ENCODE results near the gene DNAI2. TPM values are rescaled to one million over a fixed set of nuclear protein-coding genes. Genes with fewer than 3 reads are reported as not detected.

DNAI2 gene
- total and polyA plus RNA-seq, 9 of the 15 experiments (the other 6 are each of a cell fraction or from before 2014, with no cell fraction given), result not detected

DNA sequence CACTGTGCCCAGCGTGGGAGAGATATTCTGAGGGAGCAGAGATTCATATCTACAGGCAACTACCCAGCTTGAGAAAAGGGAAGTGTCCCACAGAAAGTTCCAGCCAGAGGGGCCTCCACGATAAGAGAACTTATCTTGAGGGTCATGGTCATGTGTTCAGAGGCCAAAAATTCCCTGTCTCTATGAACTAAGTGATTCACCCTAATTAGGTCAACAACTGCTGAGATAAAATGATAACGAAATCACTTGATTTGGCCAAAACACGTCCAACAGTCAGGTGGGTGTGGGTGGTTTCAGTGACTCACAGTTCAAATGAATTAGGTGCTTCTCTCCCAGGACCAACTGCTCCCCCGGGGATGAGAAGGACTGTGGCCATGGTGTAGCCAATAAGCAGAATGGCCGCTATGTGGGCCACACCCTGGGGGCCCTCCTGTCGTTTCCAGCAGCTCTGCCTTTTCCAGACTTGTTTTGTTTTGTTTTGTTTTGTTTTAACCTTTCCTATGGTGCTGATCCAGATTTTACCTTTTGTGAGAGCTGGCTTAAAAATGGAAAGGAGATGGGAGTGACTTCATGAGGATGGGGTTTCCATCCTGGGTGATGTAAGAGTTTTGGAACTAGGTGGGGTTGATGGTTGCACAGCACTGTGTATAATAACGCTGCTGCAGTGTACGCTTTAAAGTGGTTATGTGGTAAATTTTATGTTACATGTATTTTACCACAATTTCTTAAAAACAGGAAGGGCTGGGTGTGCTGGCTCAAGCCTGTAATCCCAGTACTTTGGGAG lies 8.7 kb downstream of the DNAI2 start (continued):
- TF ChIP-seq, protein P1, sequence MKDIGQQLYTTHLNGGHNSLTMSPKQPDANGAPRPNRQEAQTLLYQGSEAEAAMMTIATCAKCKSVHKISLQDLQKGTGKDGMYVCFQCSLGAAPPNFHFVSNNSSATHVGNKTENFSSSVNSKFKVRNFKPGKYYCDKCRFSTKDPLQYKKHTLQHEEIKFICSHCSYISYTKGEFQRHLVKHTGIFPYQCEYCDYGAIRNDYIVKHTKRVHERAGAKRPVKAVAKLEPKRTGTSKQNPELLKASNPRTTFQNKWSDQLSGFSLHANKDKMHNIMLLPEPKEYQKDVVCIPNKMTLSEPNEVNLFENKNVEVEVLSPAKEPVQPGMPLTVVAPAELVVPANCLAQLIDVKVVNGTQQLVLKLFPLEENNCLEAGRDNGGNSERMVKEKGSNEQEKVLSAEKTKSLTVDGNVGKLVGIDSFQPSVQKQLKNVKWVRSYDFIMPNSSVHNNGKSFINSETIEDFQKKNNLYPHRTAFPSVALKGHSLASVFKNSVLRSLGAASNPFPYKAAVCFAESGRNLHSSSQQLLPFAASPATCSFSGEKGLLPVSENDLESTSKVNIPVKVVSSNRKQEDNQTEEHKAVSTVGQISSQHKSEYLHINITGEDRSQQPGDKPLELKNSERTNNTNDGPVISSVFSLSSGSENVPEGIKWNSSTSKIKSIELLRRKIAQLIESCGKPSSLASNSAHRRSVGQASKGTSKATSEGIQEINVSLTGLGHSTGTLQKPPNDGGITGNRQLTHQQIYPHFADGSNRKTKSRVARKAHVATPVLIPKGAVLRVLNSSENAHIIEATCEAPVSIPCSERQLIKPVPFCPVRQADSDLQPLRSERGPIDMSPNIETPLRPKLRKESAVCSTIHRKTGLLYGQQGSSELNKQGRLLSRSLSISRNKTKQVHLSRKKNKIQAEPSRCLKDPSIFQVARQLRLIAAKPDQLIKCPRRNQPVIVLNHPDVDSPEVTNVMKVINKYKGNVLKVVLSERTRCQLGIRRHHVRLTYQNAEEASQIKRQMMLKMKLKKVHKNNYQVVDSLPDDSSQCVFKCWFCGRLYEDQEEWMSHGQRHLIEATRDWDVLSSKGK (CRISPR knock-in tag; IDR thresholded peaks at IDR 0.05), result no peak
- TF ChIP-seq HMG20B (CRISPR knock-in tag; IDR thresholded peaks at IDR 0.05) (no peak), MYNN (IDR thresholded peaks at IDR 0.05) (no peak), MYNN (CRISPR knock-in tag; IDR thresholded peaks at IDR 0.05) (no peak), CHD1 (IDR thresholded peaks at IDR 0.05; ENCODE audit: low read length) (no peak), TRIM28 (IDR thresholded peaks at IDR 0.05) (no peak), CCNT2 (IDR thresholded peaks at IDR 0.05; ENCODE audit: borderline replicate concordance, extremely low read depth, insufficient read length, low read depth, low read length) (peak; percentile 47), ARID2 (IDR thresholded peaks at IDR 0.05) (no peak), ILF3 (IDR thresholded peaks at IDR 0.05; ENCODE audit: borderline replicate concordance) (no peak)
- TF ChIP-seq, protein P2, sequence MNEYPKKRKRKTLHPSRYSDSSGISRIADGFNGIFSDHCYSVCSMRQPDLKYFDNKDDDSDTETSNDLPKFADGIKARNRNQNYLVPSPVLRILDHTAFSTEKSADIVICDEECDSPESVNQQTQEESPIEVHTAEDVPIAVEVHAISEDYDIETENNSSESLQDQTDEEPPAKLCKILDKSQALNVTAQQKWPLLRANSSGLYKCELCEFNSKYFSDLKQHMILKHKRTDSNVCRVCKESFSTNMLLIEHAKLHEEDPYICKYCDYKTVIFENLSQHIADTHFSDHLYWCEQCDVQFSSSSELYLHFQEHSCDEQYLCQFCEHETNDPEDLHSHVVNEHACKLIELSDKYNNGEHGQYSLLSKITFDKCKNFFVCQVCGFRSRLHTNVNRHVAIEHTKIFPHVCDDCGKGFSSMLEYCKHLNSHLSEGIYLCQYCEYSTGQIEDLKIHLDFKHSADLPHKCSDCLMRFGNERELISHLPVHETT (CRISPR knock-in tag; conservative IDR thresholded peaks at IDR 0.05 in 1 of 2, IDR thresholded peaks at IDR 0.05 in 1 of 2), result peak in 1 of 2 experiments; percentile 57; a peak in 1 of 4 replicates
- TF ChIP-seq, protein P3, sequence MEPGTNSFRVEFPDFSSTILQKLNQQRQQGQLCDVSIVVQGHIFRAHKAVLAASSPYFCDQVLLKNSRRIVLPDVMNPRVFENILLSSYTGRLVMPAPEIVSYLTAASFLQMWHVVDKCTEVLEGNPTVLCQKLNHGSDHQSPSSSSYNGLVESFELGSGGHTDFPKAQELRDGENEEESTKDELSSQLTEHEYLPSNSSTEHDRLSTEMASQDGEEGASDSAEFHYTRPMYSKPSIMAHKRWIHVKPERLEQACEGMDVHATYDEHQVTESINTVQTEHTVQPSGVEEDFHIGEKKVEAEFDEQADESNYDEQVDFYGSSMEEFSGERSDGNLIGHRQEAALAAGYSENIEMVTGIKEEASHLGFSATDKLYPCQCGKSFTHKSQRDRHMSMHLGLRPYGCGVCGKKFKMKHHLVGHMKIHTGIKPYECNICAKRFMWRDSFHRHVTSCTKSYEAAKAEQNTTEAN (CRISPR knock-in tag; IDR thresholded peaks at IDR 0.05), result no peak
- TF ChIP-seq, protein P4, sequence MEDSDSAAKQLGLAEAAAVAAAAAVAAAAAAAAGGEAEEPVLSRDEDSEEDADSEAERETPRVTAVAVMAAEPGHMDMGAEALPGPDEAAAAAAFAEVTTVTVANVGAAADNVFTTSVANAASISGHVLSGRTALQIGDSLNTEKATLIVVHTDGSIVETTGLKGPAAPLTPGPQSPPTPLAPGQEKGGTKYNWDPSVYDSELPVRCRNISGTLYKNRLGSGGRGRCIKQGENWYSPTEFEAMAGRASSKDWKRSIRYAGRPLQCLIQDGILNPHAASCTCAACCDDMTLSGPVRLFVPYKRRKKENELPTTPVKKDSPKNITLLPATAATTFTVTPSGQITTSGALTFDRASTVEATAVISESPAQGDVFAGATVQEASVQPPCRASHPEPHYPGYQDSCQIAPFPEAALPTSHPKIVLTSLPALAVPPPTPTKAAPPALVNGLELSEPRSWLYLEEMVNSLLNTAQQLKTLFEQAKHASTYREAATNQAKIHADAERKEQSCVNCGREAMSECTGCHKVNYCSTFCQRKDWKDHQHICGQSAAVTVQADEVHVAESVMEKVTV (CRISPR knock-in tag; IDR thresholded peaks at IDR 0.05), result no peak
- TF ChIP-seq, protein P5, sequence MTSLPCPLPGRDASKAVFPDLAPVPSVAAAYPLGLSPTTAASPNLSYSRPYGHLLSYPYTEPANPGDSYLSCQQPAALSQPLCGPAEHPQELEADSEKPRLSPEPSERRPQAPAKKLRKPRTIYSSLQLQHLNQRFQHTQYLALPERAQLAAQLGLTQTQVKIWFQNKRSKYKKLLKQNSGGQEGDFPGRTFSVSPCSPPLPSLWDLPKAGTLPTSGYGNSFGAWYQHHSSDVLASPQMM (CRISPR knock-in tag; IDR thresholded peaks at IDR 0.05), result no peak

Data from K562 (cell line).